PC-3 (cell line): Measurements from ENCODE around the gene ITSN1.

Source experiments
- CTCF ChIP-seq: fragments of 300-600 bp; sonication (generic); conservative IDR thresholded peaks from 2 replicates; pipeline ENCODE4 v1.5.1; 2017; ENCODE audit warnings: antibody characterized with exemption, low read depth, mild to moderate bottlenecking, low read length
- EZH2phosphoT487 ChIP-seq: fragments of 300-600 bp; sonication (generic); IDR thresholded peaks from 2 replicates; pipeline ENCODE4 v1.6.1; 2018; ENCODE audit warnings: mild to moderate bottlenecking, antibody characterized with exemption, low read length, borderline replicate concordance

GRCh38 chr21:33753886-33754285 is 111.6 kb downstream of the ITSN1 start:
- TF ChIP-seq CTCF (no peak), EZH2phosphoT487 (no peak)
